PFSK-1 (cell line): Measurements from ENCODE around the gene MARCHF4.

Experiments
- FOXP2 ChIP-seq: optimal IDR thresholded peaks from 2 replicates; pipeline ENCODE3; 2011; ENCODE audit warnings: borderline replicate concordance, control low read depth, inconsistent platforms; ENCODE audit not compliant: insufficient read depth; ENCODE audit errors: extremely low read length, extremely low read depth
- POLR2AphosphoS5 ChIP-seq: IDR thresholded peaks from 2 replicates; pipeline ENCODE4 v1.6.1; 2012; ENCODE audit warnings: low read depth, mild to moderate bottlenecking, control low read depth, low read length, moderate library complexity
- REST ChIP-seq, 2 experiments: IDR thresholded peaks; 2 replicates each; pipeline versions ENCODE4 v1.6.1 to v1.8.0; 2011 to 2012; ENCODE audit warnings: low read depth in 2 of 2, low read length in 2 of 2, control low read depth in 1 of 2, inconsistent platforms in 1 of 2, mild to moderate bottlenecking in 1 of 2, moderate library complexity in 1 of 2; ENCODE audit not compliant: insufficient read depth in 1 of 2
- SIN3A ChIP-seq: IDR thresholded peaks from 2 replicates; pipeline ENCODE4 v1.6.1; 2012; ENCODE audit warnings: mild to moderate bottlenecking, low read length, moderate library complexity, borderline replicate concordance; ENCODE audit not compliant: insufficient read depth
- TAF1 ChIP-seq: IDR thresholded peaks from 2 replicates; pipeline ENCODE4 v1.6.1; 2012; ENCODE audit warnings: low read length, control low read depth, borderline replicate concordance; ENCODE audit not compliant: insufficient read depth

The MARCHF4 gene

GRCh38 chr2:216414772-216415319 is 42.6 kb upstream of the MARCHF4 start:
- TF ChIP-seq REST (IDR thresholded peaks at IDR 0.05; ENCODE audit: insufficient read depth in 1 of 2, low read depth in 2 of 2, low read length in 2 of 2) (no peak), SIN3A (no peak), TAF1 (no peak)

GRCh38 chr2:216413882-216414281 is 41.6 kb upstream of the MARCHF4 start:
- TF ChIP-seq TAF1 = no peak

- TF ChIP-seq REST (IDR thresholded peaks at IDR 0.05; ENCODE audit: insufficient read depth in 1 of 2, low read depth in 2 of 2, low read length in 2 of 2) (no peak), FOXP2 (peak; percentile 54), TAF1 (0 out of 2 replicates have a peak, but pooled peaks have one; percentile 32), POLR2AphosphoS5 (peak; percentile 82), SIN3A (no peak)
These were observed 40.0 kb upstream of the MARCHF4 start, which contains the start of gene SMARCAL1 for GRCh38 chr2:216412022-216412999. TSS of gene SMARCAL1 (plus strand) at chr2:216412484. CDS start at chr2:216414705, 2,221 bp downstream.

GRCh38 chr2:216410550-216410949 is 38.3 kb upstream of the MARCHF4 start:
- TF ChIP-seq TAF1 = no peak
- TF ChIP-seq SIN3A = no peak
- TF ChIP-seq REST (IDR thresholded peaks at IDR 0.05; ENCODE audit: insufficient read depth in 1 of 2, low read depth in 2 of 2, low read length in 2 of 2) = no peak
- no peak for TF ChIP-seq POLR2AphosphoS5
- TF ChIP-seq FOXP2 = no peak

GRCh38 chr2:216408426-216409290 is 36.4 kb upstream of the MARCHF4 start:
- TF ChIP-seq POLR2AphosphoS5 = no peak
- TF ChIP-seq TAF1 = no peak
- TF ChIP-seq FOXP2 = no peak
- no peak for TF ChIP-seq SIN3A
- TF ChIP-seq REST (IDR thresholded peaks at IDR 0.05; ENCODE audit: insufficient read depth in 1 of 2, low read depth in 2 of 2, low read length in 2 of 2) = no peak
